CD4-positive, alpha-beta T cell treated with Interleukin-17A for 1 hour (primary cell): ENCODE results near the gene LMOD1.
A peak's percentile ranks its signal among the peaks of the same experiment; 100 is the strongest.
"Not testable (repeated sequence)": the region's sequence is repeated elsewhere in the genome, so short reads cannot be mapped to it uniquely, and the experiment has no call there.

Experiments used
- DNase-seq: peaks from one replicate; pipeline ENCODE4 v3.0.0-alpha.2; 2020

LMOD1 gene

GRCh38 chr1:201946224-201946908, at the start of gene LMOD1:
Gene LMOD1 (minus strand): TSS chr1:201946548. CDS start chr1:201946340, 208 bp downstream.
- no peak for DNase-seq

- no peak for DNase-seq
Measured at GRCh38 chr1:201990427-201990826, 44.1 kb upstream of the LMOD1 start.

GRCh38 chr1:201989354-201990128, 43.2 kb upstream of the LMOD1 start:
- no peak for DNase-seq

GRCh38 chr1:201988601-201989000, 42.3 kb upstream of the LMOD1 start:
- no peak for DNase-seq

GRCh38 chr1:201985355-201985754, 39.0 kb upstream of the LMOD1 start:
- no peak for DNase-seq

- no peak for DNase-seq
Measured at GRCh38 chr1:201984446-201984845, 38.1 kb upstream of the LMOD1 start.

GRCh38 chr1:201983380-201983805, 37.0 kb upstream of the LMOD1 start:
- DNase-seq = peak; percentile 30

- DNase-seq = peak; percentile 57
Measured at GRCh38 chr1:201982623-201983379, 36.5 kb upstream of the LMOD1 start, which contains the start of gene RNPEP. Gene RNPEP (plus strand): TSS chr1:201982648. CDS start chr1:201982667, 19 bp downstream.

- DNase-seq = peak; percentile 72
Measured at GRCh38 chr1:201982082-201982622, 35.8 kb upstream of the LMOD1 start.

GRCh38 chr1:201970334-201971159, 24.2 kb upstream of the LMOD1 start:
- DNase-seq = no peak

GRCh38 chr1:201968202-201968925, 22.0 kb upstream of the LMOD1 start:
- DNase-seq = no peak

GRCh38 chr1:201966171-201966570, 19.8 kb upstream of the LMOD1 start:
- no peak for DNase-seq

GRCh38 chr1:201964261-201964660, 17.9 kb upstream of the LMOD1 start:
- no peak for DNase-seq

GRCh38 chr1:201962382-201962781, 16.0 kb upstream of the LMOD1 start:
- DNase-seq = not testable (repeated sequence)

GRCh38 chr1:201958348-201958747, 12.0 kb upstream of the LMOD1 start:
- DNase-seq = no peak

GRCh38 chr1:201955729-201956143, 9.4 kb upstream of the LMOD1 start:
- DNase-seq = no peak

GRCh38 chr1:201955009-201955728, 8.8 kb upstream of the LMOD1 start, which contains the start of gene TIMM17A:
Gene TIMM17A (plus strand): TSS chr1:201955503. CDS start chr1:201955527, 24 bp downstream.
- peak; percentile 95 for DNase-seq

- no peak for DNase-seq
Measured at GRCh38 chr1:201954263-201955008, 8.1 kb upstream of the LMOD1 start.

- DNase-seq = no peak
Measured at GRCh38 chr1:201949491-201949890, 3.1 kb upstream of the LMOD1 start.

GRCh38 chr1:201947697-201948008, 1.3 kb upstream of the LMOD1 start:
- DNase-seq = no peak
